ENCODE measurements around the gene FARP1.

GRCh38 chr13:98315466-98315865 lies 172.6 kb downstream of the FARP1 start:
- TF ChIP-seq CTCF (IDR thresholded peaks at IDR 0.05) (no peak), POLR2A (IDR thresholded peaks at IDR 0.05) (no peak)

Data from body of pancreas (tissue), 4 donors.